Neural progenitor cell (in vitro differentiated cells): ENCODE results near the gene CCDC167.

Source experiments
- CTCF ChIP-seq: fragments of 200-600 bp; sonication (generic); IDR thresholded peaks from 2 replicates; pipeline ENCODE4 v1.5.1; 2017; ENCODE audit warnings: antibody characterized with exemption, mild to moderate bottlenecking
- EZH2 ChIP-seq: fragments of 200-600 bp; sonication (generic); IDR thresholded peaks from 2 replicates; pipeline ENCODE4 v1.6.1; 2017; ENCODE audit warnings: antibody characterized with exemption, mild to moderate bottlenecking, moderate library complexity
- EZH2phosphoT487 ChIP-seq: fragments of 200-600 bp; sonication (generic); IDR thresholded peaks from 2 replicates; pipeline ENCODE4 v1.6.1; 2017; ENCODE audit warnings: antibody characterized with exemption

GRCh38 chr6:37481711-37482605, 17.7 kb downstream of the CCDC167 start:
- TF ChIP-seq CTCF (no peak), EZH2phosphoT487 (no peak), EZH2 (no peak)
